Measurements from ENCODE around the gene GRIK1.

The GRIK1 gene

DNA sequence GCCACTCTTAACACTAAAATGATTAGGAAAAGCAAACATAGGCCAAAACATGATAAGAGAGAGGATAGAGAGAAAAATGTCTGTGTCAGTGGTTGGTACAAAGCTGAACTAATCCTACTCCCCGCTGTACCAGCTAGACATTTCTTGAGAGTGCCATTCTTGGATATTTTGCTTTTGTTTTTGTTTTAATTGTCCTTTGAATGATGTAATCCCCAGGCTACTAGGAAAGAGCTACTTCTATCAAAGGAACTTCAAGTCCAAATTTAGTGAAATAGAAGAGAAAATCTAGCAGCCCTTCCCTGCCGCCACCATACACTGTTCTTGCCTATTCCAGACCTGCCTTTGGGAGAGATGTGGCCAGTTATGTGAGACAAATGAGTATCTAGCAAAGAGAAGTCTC, 269.6 kb downstream of the GRIK1 start:
- H3K4me2 ChIP-seq (ENCODE audit: low read length), result no peak overlapping the region
- H3F3A ChIP-seq (ENCODE audit: insufficient read depth, low read length), result no peaks in the 10 kb centered on the region
- H3K9me2 ChIP-seq (ENCODE audit: low read depth, low read length), result no peaks in the 10 kb centered on the region
- no peak overlapping the region for H3K4me3 ChIP-seq (ENCODE audit: low read depth, low read length, poor library complexity, severe bottlenecking)
- no peaks in the 10 kb centered on the region for H3K4me1 ChIP-seq (ENCODE audit: insufficient read depth, low read length, severe bottlenecking)
- H3K27me3 ChIP-seq (ENCODE audit: insufficient read depth, low read length), result no peaks in the 10 kb centered on the region
- no peak overlapping the region for H3K9ac ChIP-seq (ENCODE audit: low read length)
- no peak overlapping the region for H3K27ac ChIP-seq (ENCODE audit: low read depth, low read length, poor library complexity, severe bottlenecking)
- no peaks in the 10 kb centered on the region for H3K9me3 ChIP-seq (ENCODE audit: low read length)
- H3K79me2 ChIP-seq (ENCODE audit: insufficient read depth, low read length), result no peaks in the 10 kb centered on the region
- H4K20me1 ChIP-seq (ENCODE audit: insufficient read depth, low read length), result no peaks in the 10 kb centered on the region
- H2AFZ ChIP-seq (ENCODE audit: low read length), result no peak overlapping the region
- no peak for TF ChIP-seq EZH2 (IDR thresholded peaks at IDR 0.05; ENCODE audit: borderline replicate concordance, low read length)
- TF ChIP-seq, protein P1, sequence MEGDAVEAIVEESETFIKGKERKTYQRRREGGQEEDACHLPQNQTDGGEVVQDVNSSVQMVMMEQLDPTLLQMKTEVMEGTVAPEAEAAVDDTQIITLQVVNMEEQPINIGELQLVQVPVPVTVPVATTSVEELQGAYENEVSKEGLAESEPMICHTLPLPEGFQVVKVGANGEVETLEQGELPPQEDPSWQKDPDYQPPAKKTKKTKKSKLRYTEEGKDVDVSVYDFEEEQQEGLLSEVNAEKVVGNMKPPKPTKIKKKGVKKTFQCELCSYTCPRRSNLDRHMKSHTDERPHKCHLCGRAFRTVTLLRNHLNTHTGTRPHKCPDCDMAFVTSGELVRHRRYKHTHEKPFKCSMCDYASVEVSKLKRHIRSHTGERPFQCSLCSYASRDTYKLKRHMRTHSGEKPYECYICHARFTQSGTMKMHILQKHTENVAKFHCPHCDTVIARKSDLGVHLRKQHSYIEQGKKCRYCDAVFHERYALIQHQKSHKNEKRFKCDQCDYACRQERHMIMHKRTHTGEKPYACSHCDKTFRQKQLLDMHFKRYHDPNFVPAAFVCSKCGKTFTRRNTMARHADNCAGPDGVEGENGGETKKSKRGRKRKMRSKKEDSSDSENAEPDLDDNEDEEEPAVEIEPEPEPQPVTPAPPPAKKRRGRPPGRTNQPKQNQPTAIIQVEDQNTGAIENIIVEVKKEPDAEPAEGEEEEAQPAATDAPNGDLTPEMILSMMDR (IDR thresholded peaks at IDR 0.05; ENCODE audit: low read length), result no peak
- H3K36me3 ChIP-seq (ENCODE audit: insufficient read depth, low read length), result no peaks in the 10 kb centered on the region

DNA sequence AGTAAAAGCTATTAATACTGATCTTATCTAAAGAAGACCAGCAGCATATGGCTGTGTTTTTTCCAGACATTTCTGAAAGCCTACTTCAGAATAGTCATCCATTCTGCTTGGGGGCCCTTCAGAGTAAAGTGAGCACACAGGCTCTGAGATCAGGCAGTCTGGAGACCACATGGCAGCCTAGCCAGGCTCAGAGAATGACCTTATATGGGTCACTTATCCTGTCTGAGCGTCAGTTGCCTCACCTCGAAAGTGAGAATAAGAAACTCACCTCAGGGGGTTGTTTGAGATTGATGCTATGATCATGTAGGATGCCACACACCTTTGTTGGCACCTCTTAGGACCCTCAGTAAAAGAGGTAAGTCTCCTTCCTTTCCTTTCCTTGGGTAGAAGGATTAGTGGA, 270.4 kb downstream of the GRIK1 start:
- H3K36me3 ChIP-seq (ENCODE audit: insufficient read depth, low read length), result no peaks in the 10 kb centered on the region
- no peak overlapping the region for H3K27ac ChIP-seq (ENCODE audit: low read depth, low read length, poor library complexity, severe bottlenecking)
- H3F3A ChIP-seq (ENCODE audit: insufficient read depth, low read length), result no peaks in the 10 kb centered on the region
- TF ChIP-seq, protein P1 (IDR thresholded peaks at IDR 0.05; ENCODE audit: low read length), result no peak
- no peak for TF ChIP-seq EZH2 (IDR thresholded peaks at IDR 0.05; ENCODE audit: borderline replicate concordance, low read length)
- no peak overlapping the region for H2AFZ ChIP-seq (ENCODE audit: low read length)
- H3K9me3 ChIP-seq (ENCODE audit: low read length), result no peaks in the 10 kb centered on the region
- H3K9me2 ChIP-seq (ENCODE audit: low read depth, low read length), result no peaks in the 10 kb centered on the region
- no peaks in the 10 kb centered on the region for H3K4me1 ChIP-seq (ENCODE audit: insufficient read depth, low read length, severe bottlenecking)
- H3K79me2 ChIP-seq (ENCODE audit: insufficient read depth, low read length), result no peaks in the 10 kb centered on the region
- H3K27me3 ChIP-seq (ENCODE audit: insufficient read depth, low read length), result no peaks in the 10 kb centered on the region
- no peak overlapping the region for H3K4me2 ChIP-seq (ENCODE audit: low read length)
- H3K9ac ChIP-seq (ENCODE audit: low read length), result no peak overlapping the region
- H4K20me1 ChIP-seq (ENCODE audit: insufficient read depth, low read length), result no peaks in the 10 kb centered on the region
- no peak overlapping the region for H3K4me3 ChIP-seq (ENCODE audit: low read depth, low read length, poor library complexity, severe bottlenecking)

DNA sequence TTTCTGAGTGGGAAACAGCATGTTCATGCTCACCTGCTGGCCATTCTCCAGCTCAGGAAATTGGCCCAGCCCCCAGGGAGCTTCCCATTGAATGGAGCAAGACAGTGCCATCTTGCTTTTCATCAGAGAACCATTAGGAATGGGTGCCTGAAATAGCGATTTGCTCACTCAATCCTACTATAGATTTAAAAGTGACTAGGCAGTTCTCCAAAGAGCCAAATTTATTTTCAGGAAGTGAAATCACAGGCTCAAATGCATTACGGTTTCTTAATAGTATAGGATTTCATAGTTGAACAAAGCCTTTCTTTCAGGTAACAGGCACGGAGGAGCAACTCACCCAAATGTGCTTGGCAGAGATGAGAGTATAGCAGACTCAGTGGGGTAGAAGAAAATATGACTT, 272.1 kb downstream of the GRIK1 start:
- Histone ChIP-seq H3K9ac (ENCODE audit: low read length) (no peak overlapping the region), H3K27me3 (ENCODE audit: insufficient read depth, low read length) (no peaks in the 10 kb centered on the region), H3K36me3 (ENCODE audit: insufficient read depth, low read length) (no peaks in the 10 kb centered on the region), H3K9me2 (ENCODE audit: low read depth, low read length) (no peaks in the 10 kb centered on the region), H3F3A (ENCODE audit: insufficient read depth, low read length) (no peaks in the 10 kb centered on the region), H3K9me3 (ENCODE audit: low read length) (no peaks in the 10 kb centered on the region), H3K27ac (ENCODE audit: low read depth, low read length, poor library complexity, severe bottlenecking) (no peak overlapping the region), H3K4me2 (ENCODE audit: low read length) (no peak overlapping the region), H3K79me2 (ENCODE audit: insufficient read depth, low read length) (no peaks in the 10 kb centered on the region), H3K4me1 (ENCODE audit: insufficient read depth, low read length, severe bottlenecking) (no peaks in the 10 kb centered on the region), H4K20me1 (ENCODE audit: insufficient read depth, low read length) (no peaks in the 10 kb centered on the region), H2AFZ (ENCODE audit: low read length) (no peak overlapping the region), H3K4me3 (ENCODE audit: low read depth, low read length, poor library complexity, severe bottlenecking) (no peak overlapping the region)
- TF ChIP-seq, protein P1 (IDR thresholded peaks at IDR 0.05; ENCODE audit: low read length), result no peak
- TF ChIP-seq EZH2 (IDR thresholded peaks at IDR 0.05; ENCODE audit: borderline replicate concordance, low read length), result no peak
